D721Med (cell line): ENCODE results near the gene LRRC58.

ENCODE experiments used
- DNase-seq: peaks from one replicate; pipeline ENCODE4 v3.0.0; 2011; ENCODE audit warnings: low spot score; ENCODE audit not compliant: insufficient read length
- FAIRE-seq: peaks from 2 replicates; lab custom pipeline; 2011; peaks lifted over from hg19 to GRCh38; lab: Jason Lieb, UNC
- CTCF ChIP-seq: IDR thresholded peaks from 2 replicates; pipeline ENCODE4 v1.5.1; 2012; ENCODE audit warnings: mild to moderate bottlenecking, control low read depth; ENCODE audit not compliant: insufficient read depth; ENCODE audit errors: missing control alignments

The LRRC58 gene

GRCh38 chr3:120311863-120312794 is 37.0 kb downstream of the LRRC58 start:
- FAIRE-seq: no peak
- TF ChIP-seq CTCF: no peak
- DNase-seq: no peak

- no peak for TF ChIP-seq CTCF
- DNase-seq (no peak), FAIRE-seq (no peak)
Measured at GRCh38 chr3:120306519-120307455, 42.4 kb downstream of the LRRC58 start.

- FAIRE-seq (no peak), DNase-seq (no peak)
- TF ChIP-seq CTCF: no peak
Measured at GRCh38 chr3:120304616-120305015, 44.5 kb downstream of the LRRC58 start.

DNA sequence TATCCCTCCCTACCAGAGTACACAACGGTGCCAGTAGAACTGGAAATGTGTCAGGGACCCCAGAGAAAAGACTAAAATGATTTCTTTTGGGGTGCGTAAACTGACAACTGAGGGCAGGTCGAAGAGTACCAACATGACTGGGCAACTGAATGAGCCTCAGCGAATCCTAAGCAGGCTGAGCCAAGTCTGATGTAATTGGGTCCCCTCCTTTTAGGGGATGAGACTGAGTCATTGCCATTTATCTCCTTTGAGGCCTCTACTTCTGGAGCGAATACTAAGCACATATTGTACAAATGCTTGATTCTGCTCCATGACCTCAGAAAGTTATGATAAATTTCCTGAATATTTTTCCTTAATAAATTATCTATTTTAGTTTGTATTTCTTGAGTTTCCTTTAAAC is 46.8 kb downstream of the LRRC58 start:
- TF ChIP-seq CTCF: no peak
- FAIRE-seq (no peak), DNase-seq (no peak)

- DNase-seq (no peak), FAIRE-seq (no peak)
- TF ChIP-seq CTCF: no peak
Measured at GRCh38 chr3:120300971-120301370, 48.2 kb downstream of the LRRC58 start.

GRCh38 chr3:120299403-120299802 is 49.8 kb downstream of the LRRC58 start:
- no peak for FAIRE-seq

More at GRCh38 chr3:120299403-120299802, 49.8 kb downstream of the LRRC58 start:
- TF ChIP-seq CTCF: no peak
- DNase-seq: no peak
